PFSK-1 (cell line): ENCODE measurements around the gene RAD9A.

Experiments used
- FOXP2 ChIP-seq: optimal IDR thresholded peaks from 2 replicates; pipeline ENCODE3; 2011; ENCODE audit warnings: borderline replicate concordance, control low read depth, inconsistent platforms; ENCODE audit not compliant: insufficient read depth; ENCODE audit errors: extremely low read length, extremely low read depth
- POLR2AphosphoS5 ChIP-seq: IDR thresholded peaks from 2 replicates; pipeline ENCODE4 v1.6.1; 2012; ENCODE audit warnings: low read depth, mild to moderate bottlenecking, control low read depth, low read length, moderate library complexity
- REST ChIP-seq, 2 experiments: IDR thresholded peaks; 2 replicates each; pipeline versions ENCODE4 v1.6.1 to v1.8.0; 2011 to 2012; ENCODE audit warnings: low read depth in 2 of 2, low read length in 2 of 2, control low read depth in 1 of 2, inconsistent platforms in 1 of 2, mild to moderate bottlenecking in 1 of 2, moderate library complexity in 1 of 2; ENCODE audit not compliant: insufficient read depth in 1 of 2
- SIN3A ChIP-seq: IDR thresholded peaks from 2 replicates; pipeline ENCODE4 v1.6.1; 2012; ENCODE audit warnings: mild to moderate bottlenecking, low read length, moderate library complexity, borderline replicate concordance; ENCODE audit not compliant: insufficient read depth
- TAF1 ChIP-seq: IDR thresholded peaks from 2 replicates; pipeline ENCODE4 v1.6.1; 2012; ENCODE audit warnings: low read length, control low read depth, borderline replicate concordance; ENCODE audit not compliant: insufficient read depth

RAD9A gene

DNA sequence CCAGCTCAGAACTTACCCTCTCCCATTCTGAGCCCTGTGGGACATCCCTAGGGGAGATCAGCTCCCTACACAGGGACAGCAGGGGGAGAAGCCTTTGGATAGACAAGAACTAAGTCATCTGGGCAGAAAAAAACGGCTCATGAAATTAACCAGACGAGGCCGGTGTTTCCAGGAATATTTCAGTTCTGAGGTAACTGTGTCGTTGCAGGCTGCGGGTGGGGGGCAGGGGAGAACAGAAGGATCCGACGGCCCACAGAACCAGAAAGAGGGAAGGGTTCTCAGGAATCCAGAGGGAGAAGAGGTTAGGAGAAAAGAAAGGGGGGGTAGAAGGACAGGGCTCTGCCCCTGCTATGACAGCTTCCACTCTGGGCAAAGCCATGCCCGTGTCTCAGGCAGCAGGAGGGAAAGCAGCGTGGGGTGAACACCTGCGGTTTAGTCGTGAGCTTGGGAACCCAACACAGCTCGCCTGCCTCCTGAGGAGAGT is 21.9 kb upstream of the RAD9A start:
- TF ChIP-seq REST (IDR thresholded peaks at IDR 0.05; ENCODE audit: insufficient read depth in 1 of 2, low read depth in 2 of 2, low read length in 2 of 2), result no peak
- TF ChIP-seq TAF1, result no peak
- no peak for TF ChIP-seq POLR2AphosphoS5
- TF ChIP-seq FOXP2, result no peak
- no peak for TF ChIP-seq SIN3A

DNA sequence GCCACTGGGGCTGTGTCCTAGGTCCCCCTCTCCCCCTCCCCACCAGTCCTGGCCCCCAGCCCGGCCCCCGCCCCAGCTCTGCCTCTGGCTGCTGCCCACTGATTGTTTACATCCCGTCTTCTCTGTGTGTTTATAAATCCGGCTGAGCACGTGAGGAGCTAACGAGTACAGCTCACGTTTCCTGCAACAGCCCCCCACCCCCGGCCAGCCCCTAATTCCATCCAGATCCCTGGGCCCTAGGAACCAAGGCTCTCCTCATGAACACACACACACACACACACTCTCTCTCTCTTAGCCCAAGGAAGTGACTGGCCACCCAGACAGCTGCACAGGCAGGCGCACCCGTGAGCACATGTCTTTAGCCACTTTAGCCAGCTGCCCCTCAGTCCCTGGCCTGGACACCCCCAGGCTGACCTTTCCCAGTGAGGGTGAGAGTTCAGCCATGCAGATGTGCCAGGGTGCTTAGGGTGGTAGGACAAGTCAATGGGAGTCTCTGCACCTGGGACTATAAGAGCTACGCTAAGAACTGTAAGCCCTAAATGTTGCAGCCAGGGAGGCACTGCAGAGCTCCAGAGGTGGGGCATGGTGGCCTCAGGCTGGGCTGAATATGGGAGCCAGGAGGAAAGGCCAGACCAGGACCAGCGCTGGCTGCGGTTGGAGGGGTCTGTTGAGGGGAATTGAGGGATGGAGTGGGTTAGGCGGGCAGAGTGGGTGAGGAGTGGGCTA is 21.3 kb upstream of the RAD9A start:
- TF ChIP-seq FOXP2 (peak; percentile 93), POLR2AphosphoS5 (no peak)

DNA sequence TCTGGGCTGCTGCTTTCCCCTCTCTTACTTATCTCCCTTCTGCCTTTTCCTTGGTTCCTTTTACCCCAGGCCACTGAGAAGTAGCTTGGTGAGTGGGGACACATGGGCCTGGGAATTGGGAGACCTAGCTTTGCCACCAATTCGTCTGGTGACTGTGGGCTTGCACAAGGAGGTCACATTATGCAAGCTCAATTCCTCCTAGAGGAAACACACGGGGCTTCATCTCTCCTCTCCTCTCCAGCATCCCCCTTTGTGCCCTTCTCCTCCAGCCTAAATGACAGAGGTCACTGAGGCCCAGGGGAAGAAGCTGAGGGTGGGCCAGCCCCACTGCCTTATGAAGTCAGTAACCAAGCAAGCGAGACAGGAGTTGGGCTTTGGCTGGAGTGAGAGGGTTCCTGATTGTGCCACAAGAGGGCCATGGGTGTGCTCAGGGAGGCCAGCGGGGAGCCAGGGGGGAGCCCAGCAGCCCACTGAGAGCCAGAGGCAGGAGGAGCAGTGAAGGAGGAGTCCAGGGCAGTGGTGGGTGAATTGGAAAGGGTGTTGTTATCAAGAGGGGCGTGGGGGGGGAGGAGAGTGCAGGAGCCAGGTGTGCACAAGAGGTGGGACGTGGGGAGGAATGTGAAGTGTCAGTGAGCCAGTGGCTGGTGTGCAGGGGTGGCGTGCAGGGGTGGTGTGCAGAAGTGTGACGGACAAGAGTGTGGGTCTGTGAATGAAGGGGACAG is 20.4 kb upstream of the RAD9A start:
- TF ChIP-seq POLR2AphosphoS5, result no peak
- no peak for TF ChIP-seq FOXP2
- TF ChIP-seq REST (IDR thresholded peaks at IDR 0.05; ENCODE audit: insufficient read depth in 1 of 2, low read depth in 2 of 2, low read length in 2 of 2), result no peak
- TF ChIP-seq SIN3A, result no peak
- no peak for TF ChIP-seq TAF1

- TF ChIP-seq REST (IDR thresholded peaks at IDR 0.05; ENCODE audit: insufficient read depth in 1 of 2, low read depth in 2 of 2, low read length in 2 of 2) (no peak), POLR2AphosphoS5 (no peak), SIN3A (no peak)
Observed at GRCh38 chr11:67371911-67372320, 19.9 kb upstream of the RAD9A start.

GRCh38 chr11:67372321-67372992 is 19.3 kb upstream of the RAD9A start:
- TF ChIP-seq REST (IDR thresholded peaks at IDR 0.05; ENCODE audit: insufficient read depth in 1 of 2, low read depth in 2 of 2, low read length in 2 of 2) (no peak), SIN3A (no peak), TAF1 (no peak), POLR2AphosphoS5 (no peak), FOXP2 (no peak)
